ENCODE data around the gene ZNF710.
"Not testable (repeated sequence)": the region's sequence is repeated elsewhere in the genome, so short reads cannot be mapped to it uniquely, and the experiment has no call there.

DNA sequence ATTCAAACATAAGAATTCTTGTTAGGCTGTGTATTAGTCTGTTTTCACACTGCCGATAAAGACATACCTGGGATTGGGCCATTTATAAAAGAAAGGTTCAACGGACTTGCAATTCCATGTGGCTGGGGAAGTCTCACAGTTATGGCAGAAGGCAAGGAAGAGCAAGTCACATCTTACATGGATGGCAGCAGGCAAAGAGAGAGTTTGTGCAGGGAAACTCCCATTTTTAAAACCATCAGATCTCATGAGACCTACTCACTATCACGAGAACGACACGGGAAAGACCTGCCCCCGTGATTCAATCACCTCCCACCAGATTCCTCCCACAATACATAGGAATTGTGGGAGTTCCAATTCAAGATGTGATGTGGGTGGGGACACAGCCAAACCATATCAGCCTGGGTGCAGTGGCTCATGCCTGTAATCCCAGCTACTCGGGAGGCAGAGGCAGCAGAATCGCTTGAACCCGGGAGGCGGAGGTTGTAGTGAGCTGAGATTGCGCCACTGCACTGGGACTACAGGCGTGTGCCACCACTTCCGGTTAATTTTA, 45.6 kb upstream of the ZNF710 start:
- TF ChIP-seq, protein P1, sequence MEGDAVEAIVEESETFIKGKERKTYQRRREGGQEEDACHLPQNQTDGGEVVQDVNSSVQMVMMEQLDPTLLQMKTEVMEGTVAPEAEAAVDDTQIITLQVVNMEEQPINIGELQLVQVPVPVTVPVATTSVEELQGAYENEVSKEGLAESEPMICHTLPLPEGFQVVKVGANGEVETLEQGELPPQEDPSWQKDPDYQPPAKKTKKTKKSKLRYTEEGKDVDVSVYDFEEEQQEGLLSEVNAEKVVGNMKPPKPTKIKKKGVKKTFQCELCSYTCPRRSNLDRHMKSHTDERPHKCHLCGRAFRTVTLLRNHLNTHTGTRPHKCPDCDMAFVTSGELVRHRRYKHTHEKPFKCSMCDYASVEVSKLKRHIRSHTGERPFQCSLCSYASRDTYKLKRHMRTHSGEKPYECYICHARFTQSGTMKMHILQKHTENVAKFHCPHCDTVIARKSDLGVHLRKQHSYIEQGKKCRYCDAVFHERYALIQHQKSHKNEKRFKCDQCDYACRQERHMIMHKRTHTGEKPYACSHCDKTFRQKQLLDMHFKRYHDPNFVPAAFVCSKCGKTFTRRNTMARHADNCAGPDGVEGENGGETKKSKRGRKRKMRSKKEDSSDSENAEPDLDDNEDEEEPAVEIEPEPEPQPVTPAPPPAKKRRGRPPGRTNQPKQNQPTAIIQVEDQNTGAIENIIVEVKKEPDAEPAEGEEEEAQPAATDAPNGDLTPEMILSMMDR (IDR thresholded peaks at IDR 0.05; ENCODE audit: insufficient read depth, low read depth, low read length): not testable (repeated sequence)
- TF ChIP-seq EZH2 (IDR thresholded peaks at IDR 0.05; ENCODE audit: insufficient read depth, low read length): not testable (repeated sequence)
